ENCODE data around the gene TARS1. TPM values are rescaled to one million over a fixed set of nuclear protein-coding genes. Genes with fewer than 3 reads are reported as not detected.
A peak's percentile ranks its signal among the peaks of the same experiment; 100 is the strongest.

Gene TARS1
- total RNA-seq, 2 donors from 2014 or later = 41.2 to 74.1 TPM

- ATAC-seq (ENCODE audit: insufficient number of reproducible peaks, low FRiP score, low read depth) (peak; percentile 26), DNase-seq (ENCODE audit: low spot score) (no peak)
- H3K27ac ChIP-seq = peak overlapping the region; percentile 95 to 97
- H3K4me3 ChIP-seq = peak overlapping the region; percentile 96
- H3K36me3 ChIP-seq = no peaks in the 10 kb centered on the region
- TF ChIP-seq CTCF (IDR thresholded peaks at IDR 0.05) = no peak
- peaks cover 10 to 33% of the 10 kb centered on the region in 2 donors for H3K4me1 ChIP-seq (ENCODE audit: control insufficient read depth in 1 of 2, low read depth in 2 of 2)
- H3K27me3 ChIP-seq (replicated peaks; ENCODE audit: insufficient read depth) = no peaks in the 10 kb centered on the region
- H3K9me3 ChIP-seq = no peaks in the 10 kb centered on the region
Observed at GRCh38 chr5:33439905-33440481, 772 bp upstream of the TARS1 start.

GRCh38 chr5:33441241-33442177, 744 bp downstream of the TARS1 start:
- Histone ChIP-seq H3K27ac (peak overlapping the region; percentile 95 to 97), H3K27me3 (replicated peaks; ENCODE audit: insufficient read depth) (no peaks in the 10 kb centered on the region), H3K4me1 (ENCODE audit: control insufficient read depth in 1 of 2, low read depth in 2 of 2) (peaks cover 7 to 33% of the 10 kb centered on the region in 2 donors), H3K9me3 (no peaks in the 10 kb centered on the region), H3K4me3 (peak overlapping the region; percentile 96), H3K36me3 (peaks cover 3% of the 10 kb centered on the region)
- ATAC-seq (ENCODE audit: insufficient number of reproducible peaks, low FRiP score, low read depth) = no peak
- no peak for TF ChIP-seq CTCF (IDR thresholded peaks at IDR 0.05)
- DNase-seq (ENCODE audit: low spot score) = no peak

- H3K4me1 ChIP-seq (ENCODE audit: control insufficient read depth in 1 of 2, low read depth in 2 of 2) = peaks cover 3 to 39% of the 10 kb centered on the region in 2 donors
- DNase-seq (ENCODE audit: low spot score) (no peak), ATAC-seq (ENCODE audit: insufficient number of reproducible peaks, low FRiP score, low read depth) (no peak)
- no peak overlapping the region for H3K27ac ChIP-seq
- no peak overlapping the region for H3K4me3 ChIP-seq
- H3K36me3 ChIP-seq = peaks cover 5% of the 10 kb centered on the region
- H3K9me3 ChIP-seq = no peaks in the 10 kb centered on the region
- H3K27me3 ChIP-seq (replicated peaks; ENCODE audit: insufficient read depth) = no peaks in the 10 kb centered on the region
- TF ChIP-seq CTCF (IDR thresholded peaks at IDR 0.05) = no peak
Observed at GRCh38 chr5:33444542-33444941, 3.8 kb downstream of the TARS1 start.

GRCh38 chr5:33445798-33446197, 5.0 kb downstream of the TARS1 start:
- no peak for DNase-seq (ENCODE audit: low spot score)
- Histone ChIP-seq H3K4me3 (no peak overlapping the region), H3K27me3 (replicated peaks; ENCODE audit: insufficient read depth) (no peaks in the 10 kb centered on the region), H3K9me3 (no peaks in the 10 kb centered on the region), H3K4me1 (ENCODE audit: control insufficient read depth in 1 of 2, low read depth in 2 of 2) (peaks cover 3 to 34% of the 10 kb centered on the region in 2 donors), H3K36me3 (peaks cover 8% of the 10 kb centered on the region), H3K27ac (no peak overlapping the region)
- no peak for ATAC-seq (ENCODE audit: insufficient number of reproducible peaks, low FRiP score, low read depth)
- no peak for TF ChIP-seq CTCF (IDR thresholded peaks at IDR 0.05)

GRCh38 chr5:33448118-33448517, 7.4 kb downstream of the TARS1 start:
- peaks cover 10% of the 10 kb centered on the region for H3K36me3 ChIP-seq
- ATAC-seq (ENCODE audit: insufficient number of reproducible peaks, low FRiP score, low read depth) (no peak), DNase-seq (ENCODE audit: low spot score) (no peak)
- TF ChIP-seq CTCF (IDR thresholded peaks at IDR 0.05) = no peak
- H3K27me3 ChIP-seq (replicated peaks; ENCODE audit: insufficient read depth) = no peaks in the 10 kb centered on the region
- H3K9me3 ChIP-seq = no peaks in the 10 kb centered on the region
- no peak overlapping the region for H3K27ac ChIP-seq
- H3K4me3 ChIP-seq = no peak overlapping the region
- peaks cover 0 to 18% of the 10 kb centered on the region in 2 donors for H3K4me1 ChIP-seq (ENCODE audit: control insufficient read depth in 1 of 2, low read depth in 2 of 2)
